ENCODE data around the gene ACTN3.
"Not testable (repeated sequence)": the region's sequence is repeated elsewhere in the genome, so short reads cannot be mapped to it uniquely, and the experiment has no call there.

Gene ACTN3

DNA sequence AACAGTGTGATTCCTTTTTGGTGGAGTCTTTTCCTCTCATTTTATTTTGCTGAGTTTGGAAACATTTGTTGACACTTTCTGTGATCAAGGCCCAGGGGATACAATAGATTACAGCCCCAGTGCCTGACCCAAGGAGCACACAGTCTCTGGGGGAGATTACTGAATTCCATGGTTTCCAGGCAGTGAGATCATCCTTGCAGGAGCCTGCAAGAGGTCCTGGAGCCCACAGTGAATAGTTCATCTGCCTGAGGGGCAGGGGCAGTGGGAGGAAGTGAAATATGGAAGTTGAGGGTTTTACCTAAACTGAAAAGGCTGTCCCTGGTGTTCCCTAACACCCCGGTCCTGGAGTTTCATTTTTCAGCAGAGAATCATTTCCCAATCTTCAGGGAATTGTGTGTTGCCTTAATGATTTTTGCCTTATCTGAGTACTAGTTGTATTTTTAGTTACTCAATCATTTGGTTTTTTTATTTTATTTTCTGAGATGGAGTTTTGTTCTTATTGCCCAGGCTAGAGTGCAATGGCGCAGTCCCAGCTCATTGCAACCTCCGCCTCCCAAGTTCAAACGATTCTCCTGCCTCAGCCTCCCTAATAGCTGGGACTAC, 54.0 kb downstream of the ACTN3 start:
- no peak for DNase-seq

DNA sequence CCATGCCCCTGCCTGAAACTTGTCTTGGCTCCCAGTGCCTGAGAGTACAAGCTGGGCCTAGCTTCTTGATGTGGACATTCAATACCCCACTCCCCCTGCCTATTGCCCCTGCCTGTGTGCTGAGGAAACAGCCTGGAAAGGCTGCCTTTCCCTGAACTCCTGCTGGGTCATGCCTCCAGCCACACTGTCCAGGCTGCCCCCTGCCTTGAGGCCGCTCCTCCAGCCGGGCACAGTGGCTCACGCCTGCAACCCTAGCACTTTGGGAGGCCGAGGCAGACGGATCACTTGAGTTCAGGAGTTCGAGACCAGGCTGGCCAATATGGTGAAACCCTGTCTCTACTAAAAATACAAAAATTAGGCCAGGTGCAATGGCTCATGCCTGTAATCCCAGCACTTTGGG, 56.4 kb downstream of the ACTN3 start:
- DNase-seq, result no peak

DNA sequence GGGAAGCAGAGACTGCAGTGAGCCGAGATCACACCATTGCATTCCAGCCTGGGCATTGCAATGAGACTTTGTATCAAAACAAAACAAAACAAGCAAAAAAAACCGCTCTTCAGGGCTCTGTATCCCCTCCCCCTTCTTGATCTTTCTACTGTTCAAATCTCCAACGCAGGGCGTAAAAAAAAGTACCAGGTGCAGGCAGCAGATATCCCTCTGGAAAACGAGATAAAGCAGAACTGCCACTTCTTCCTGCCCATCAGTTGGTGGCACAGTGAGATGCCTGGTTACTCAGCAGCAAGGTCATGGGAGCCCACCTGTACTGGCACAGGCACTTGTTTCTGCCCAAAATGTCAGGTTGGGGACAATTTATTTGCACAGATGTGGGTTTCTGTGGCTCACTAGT, 57.5 kb downstream of the ACTN3 start:
- no peak for DNase-seq

DNA sequence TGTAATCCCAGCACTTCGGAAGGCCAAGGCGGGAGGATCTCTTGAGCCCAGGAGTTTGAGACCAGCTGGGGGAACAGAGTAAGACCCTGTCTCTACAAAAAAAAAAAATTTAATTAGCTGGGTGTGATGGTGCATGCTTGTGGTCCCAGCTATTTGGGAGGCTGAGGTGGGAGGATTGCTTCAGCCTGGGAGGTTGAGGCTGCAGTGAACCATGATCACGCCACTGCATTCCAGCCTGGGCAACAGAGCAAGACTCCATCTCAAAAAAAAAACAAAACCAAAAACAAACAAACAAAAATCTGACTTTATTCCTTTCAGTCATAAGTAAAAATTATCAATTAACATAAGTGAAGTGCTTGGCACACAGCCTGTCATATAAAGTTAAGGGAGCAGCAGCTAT, 59.9 kb downstream of the ACTN3 start:
- DNase-seq, result not testable (repeated sequence)

DNA sequence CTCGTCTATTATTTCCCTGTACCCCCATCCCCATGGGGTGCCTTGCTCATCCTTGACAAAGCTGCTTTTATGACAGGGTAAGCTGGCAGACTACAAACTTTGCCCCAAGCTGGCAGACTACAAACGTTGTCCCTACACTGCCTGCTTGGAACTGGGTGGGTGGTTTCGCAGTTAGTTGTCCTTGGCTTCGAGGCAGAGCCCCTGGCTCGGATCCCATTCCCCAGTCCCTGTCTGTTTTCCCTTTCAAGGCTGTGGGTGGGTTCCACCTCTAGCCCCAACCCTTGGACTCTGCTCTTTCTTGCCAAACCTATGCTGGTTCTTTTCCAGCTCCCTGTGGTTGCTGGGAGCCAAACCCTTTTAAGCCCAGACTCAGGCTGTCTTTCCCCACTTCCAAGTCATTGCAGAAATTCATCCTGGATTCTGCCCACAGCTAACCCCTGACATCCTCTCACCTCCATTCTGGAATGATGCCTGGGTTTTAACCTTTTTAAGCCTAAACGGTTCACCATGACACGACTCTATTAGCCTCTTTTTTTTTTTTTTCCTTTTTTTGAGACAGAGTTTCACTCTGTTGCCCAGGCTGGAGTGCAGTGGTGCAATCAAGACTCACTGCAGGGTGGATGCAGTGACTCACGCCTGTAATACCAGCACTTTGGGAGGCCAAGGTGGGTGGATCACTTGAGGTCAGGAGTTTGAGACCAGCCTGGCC, 60.6 kb downstream of the ACTN3 start:
- no peak for DNase-seq

DNA sequence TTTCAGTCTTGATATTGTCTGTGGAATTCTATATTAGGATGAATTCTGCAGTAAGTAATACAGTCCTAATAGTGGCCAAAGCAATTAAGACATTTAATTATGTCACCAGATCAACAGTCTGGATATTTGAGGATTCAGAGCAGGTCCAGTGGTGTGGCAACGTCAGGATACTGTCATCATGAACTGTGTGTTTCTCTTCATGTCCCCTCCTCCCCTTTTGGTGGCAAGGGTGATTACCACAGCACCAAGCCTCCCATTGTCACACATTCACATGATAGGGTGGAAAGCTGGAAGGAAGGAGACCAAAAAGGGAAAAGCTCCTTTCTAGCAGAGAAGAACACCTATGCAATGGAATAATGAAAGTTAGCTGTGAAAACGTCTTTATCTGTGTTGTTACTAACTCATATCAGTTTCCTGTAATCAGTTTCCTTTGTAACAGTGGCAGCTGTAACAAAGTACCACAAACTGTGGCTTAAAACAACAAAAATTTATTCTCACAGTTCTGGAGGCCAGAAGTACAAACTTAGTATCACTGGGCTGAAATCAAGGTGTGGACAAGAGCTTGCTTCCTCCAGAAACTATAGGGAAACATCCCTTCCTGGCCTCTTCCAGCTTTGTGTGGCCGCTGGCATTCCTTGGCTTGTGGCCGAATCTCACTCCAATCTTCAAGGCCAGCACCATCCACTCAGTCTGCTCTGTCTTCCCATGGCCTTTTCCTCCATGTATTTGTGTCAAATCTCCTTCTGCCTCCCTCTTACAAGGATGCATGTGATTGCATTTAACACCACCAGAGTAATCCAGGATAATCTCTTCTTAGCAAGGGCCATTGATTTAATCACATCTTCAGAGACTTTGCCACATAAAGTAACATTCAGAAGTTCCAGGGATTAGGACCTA, 63.3 kb downstream of the ACTN3 start:
- DNase-seq, result no peak

DNA sequence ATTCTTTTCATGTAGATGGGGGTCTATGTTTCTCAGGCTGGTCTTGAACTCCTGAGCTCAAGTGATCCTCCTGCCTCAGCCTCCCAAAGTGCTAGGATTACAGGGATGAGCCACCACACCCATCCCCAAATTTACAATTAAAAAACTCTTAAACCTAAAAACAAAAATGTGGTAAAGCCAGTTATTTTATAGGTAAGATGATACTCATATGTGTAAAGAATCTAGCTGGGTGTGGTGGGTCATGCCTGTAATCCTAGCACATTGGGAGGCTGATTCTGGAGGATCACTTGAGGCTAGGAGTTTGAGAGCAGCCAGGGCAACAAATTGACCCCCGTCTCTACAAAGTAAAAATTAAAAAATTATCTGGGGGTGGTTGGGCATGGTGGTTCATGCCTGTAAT, 65.8 kb downstream of the ACTN3 start:
- DNase-seq, result no peak

All from NCI-H69 (cell line).